ENCODE measurements around the gene EIF5A. TPM values are rescaled to one million over a fixed set of nuclear protein-coding genes. Genes with fewer than 3 reads are reported as not detected.

Gene EIF5A
- total and polyA plus RNA-seq, 2 of the 8 experiments (the other 6 are each of a cell fraction or from before 2014, with no cell fraction given), result 717 to 1,172 TPM

GRCh38 chr17:7295230-7296180 lies 11.9 kb upstream of the EIF5A start:
- Histone ChIP-seq H3K4me3 (ENCODE audit: extremely low read depth in 1 of 4, insufficient read depth in 2 of 4, low read depth in 3 of 4, low read length in 4 of 4) (peak overlapping the region; percentile 46 to 65 (median 52)), H3K79me2 (ENCODE audit: control insufficient read depth in 1 of 2, insufficient read depth in 2 of 2, low read length in 2 of 2) (no peaks in the 10 kb centered on the region), H3K18ac (ENCODE audit: extremely low read depth, low read length) (0 out of 2 replicates have a peak overlapping the region, but pooled peaks have one; percentile 71), H3K27ac (ENCODE audit: low read depth, low read length) (no peak overlapping the region), H3K27me3 (replicated peaks in 1 of 4; ENCODE audit: control insufficient read depth in 3 of 4, extremely low read depth in 1 of 4, insufficient read depth in 3 of 4, low read length in 3 of 4) (peaks cover 3 to 11% (median 9%) of the 10 kb centered on the region in 4 experiments), H2AFZ (ENCODE audit: low read length) (no peak overlapping the region), H3K23ac (ENCODE audit: insufficient read length) (no peak overlapping the region), H3K14ac (ENCODE audit: insufficient read length) (no peak overlapping the region), H3K79me1 (ENCODE audit: low read depth, low read length) (peaks cover 2% of the 10 kb centered on the region; the same call in 1 of the 2 replicates), H3K4me1 (replicated peaks in 1 of 4; ENCODE audit: control insufficient read depth in 3 of 4, insufficient read depth in 4 of 4, low read length in 3 of 4) (peaks cover 0 to 14% (median 5%) of the 10 kb centered on the region in 4 experiments; a peak in 5 of 7 replicates), H3K4ac (replicated peaks; ENCODE audit: insufficient read length, low read depth, low read length) (no peak overlapping the region), H3K36me3 (ENCODE audit: control insufficient read depth in 2 of 4, insufficient read depth in 4 of 4, low read length in 3 of 4) (no peaks in the 10 kb centered on the region), H4K20me1 (replicated peaks in 1 of 2; ENCODE audit: control insufficient read depth in 1 of 2, insufficient read depth in 2 of 2, low read length in 2 of 2) (peaks cover 0 to 9% of the 10 kb centered on the region in 2 experiments), H2BK120ac (replicated peaks; ENCODE audit: low read depth, low read length) (no peak overlapping the region), H3K9ac (replicated peaks in 1 of 4; ENCODE audit: extremely low read depth in 1 of 4, low read depth in 3 of 4, low read length in 3 of 4) (peak overlapping the region in 1 of 4 experiments; percentile 47; a peak in 2 of 7 replicates), H3K4me2 (ENCODE audit: insufficient read depth in 1 of 2, low read depth in 2 of 2, low read length in 2 of 2) (peak overlapping the region; percentile 82 to 88), H4K91ac (replicated peaks; ENCODE audit: insufficient read length, low read length) (no peak overlapping the region), H2AK5ac (ENCODE audit: low read depth, low read length) (peak overlapping the region; percentile 48; the same call in 1 of the 2 replicates), H2BK20ac (ENCODE audit: low read length) (no peak overlapping the region), H2BK5ac (ENCODE audit: low read depth, low read length) (0 out of 2 replicates have a peak overlapping the region, but pooled peaks have one; percentile 47), H4K5ac (ENCODE audit: insufficient read length, low read depth, low read length) (no peak overlapping the region), H3K23me2 (ENCODE audit: low read depth, low read length) (peaks cover 2% of the 10 kb centered on the region; the same call in 1 of the 2 replicates), H3K56ac (replicated peaks; ENCODE audit: insufficient read length, low read depth, low read length) (no peak overlapping the region), H4K8ac (ENCODE audit: extremely low read depth, insufficient read depth, low read length) (no peak overlapping the region), H2BK12ac (ENCODE audit: low read depth, low read length) (peak overlapping the region; percentile 81; the same call in 1 of the 2 replicates), H2BK15ac (ENCODE audit: low read length) (no peak overlapping the region), H3K9me3 (ENCODE audit: insufficient read depth in 2 of 2, low read depth in 1 of 2, low read length in 1 of 2) (no peaks in the 10 kb centered on the region; a peak in 1 of 4 replicates)
- 65% methylated on average over 41 of the region's 42 CpGs; no CpG with 5 or more reads in 1 of the 2 experiments for WGBS, 2 experiments (ENCODE audit: extremely low coverage in 1 of 2, insufficient coverage in 1 of 2, insufficient read length in 1 of 2, insufficient replicate concordance in 2 of 2, low coverage in 1 of 2, low lambda C conversion rate in 2 of 2, missing lambda C conversion rate in 1 of 2)
- TF ChIP-seq CTCF (IDR thresholded peaks at IDR 0.05; ENCODE audit: control extremely low read depth in 1 of 3, insufficient read depth in 1 of 3, low read depth in 1 of 3, low read length in 3 of 3), result peak in 1 of 3 experiments; percentile 7; a peak in 1 of 4 replicates
- TF ChIP-seq SIRT6 (IDR thresholded peaks at IDR 0.05; ENCODE audit: low read length), result no peak
- TF ChIP-seq CBX8 (IDR thresholded peaks at IDR 0.05; ENCODE audit: borderline replicate concordance, low read depth, low read length), result no peak
- TF ChIP-seq POU5F1 (IDR thresholded peaks at IDR 0.05; ENCODE audit: low read depth, low read length), result no peak
- DNase-seq (ENCODE audit: low read depth in 1 of 2, low spot score in 2 of 2) (no peak), FAIRE-seq (no peak)
- POLR2A ChIA-PET (ENCODE audit: partially characterized antibody), result interaction anchor here (0.8 to 3.5 kb wide), 13 partner anchors 10 to 78 kb away, joined by 3 to 19 read pairs (median 8); partner anchors contain the start of genes CTDNEP1, ELP5, PHF23 and SLC2A4
- CTCF ChIA-PET (ENCODE audit: partially characterized antibody), result interaction anchor here (0.5 to 2.8 kb wide), 21 partner anchors 10 to 264 kb away, joined by 3 to 42 read pairs (median 6); partner anchors contain the start of genes ACADVL, DLG4, GABARAP and GPS2

Data from H1 (cell line).